Prostate gland (tissue), 1 donor: ENCODE measurements around the gene PDE7B.

ENCODE experiments used
- POLR2A ChIP-seq: fragments of 450-650 bp; IDR thresholded peaks from one replicate; pipeline ENCODE4 v1.6.1; 2016; ENCODE audit warnings: antibody characterized with exemption, mild to moderate bottlenecking
- POLR2AphosphoS5 ChIP-seq: sonication (generic); formaldehyde crosslinking; IDR thresholded peaks from one replicate; pipeline ENCODE4 v1.6.1; 2017; ENCODE audit warnings: antibody characterized with exemption

DNA sequence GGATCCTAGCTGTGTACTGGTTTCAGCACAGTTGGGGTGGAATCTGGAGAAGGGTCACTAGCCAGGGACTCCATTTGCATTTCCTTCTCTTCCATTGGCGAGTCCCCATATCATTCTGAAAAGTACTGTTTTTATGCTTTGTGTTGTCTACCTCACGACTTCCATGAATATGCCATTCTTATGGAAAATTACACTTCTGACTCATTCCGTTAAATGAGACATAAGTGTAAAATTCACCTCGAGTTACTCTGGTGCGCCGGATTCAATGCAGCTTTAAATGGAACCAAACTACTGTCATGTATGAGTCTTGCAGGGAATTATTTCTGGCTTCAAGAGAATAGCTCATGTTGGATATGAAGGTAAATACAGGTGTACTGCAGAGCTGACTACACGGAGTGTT is 99.2 kb downstream of the PDE7B start:
- no peak for TF ChIP-seq POLR2A
- no peak for TF ChIP-seq POLR2AphosphoS5
